NT2/D1 (cell line): ENCODE measurements around the gene TNS3.
"Not testable (repeated sequence)": the region's sequence is repeated elsewhere in the genome, so short reads cannot be mapped to it uniquely, and the experiment has no call there.

ENCODE experiments used
- SUZ12 ChIP-seq: IDR thresholded peaks from 2 replicates; pipeline ENCODE4 v1.6.1; 2011; ENCODE audit not compliant: insufficient read length, insufficient read depth; ENCODE audit errors: extremely low read depth
- YY1 ChIP-seq: IDR thresholded peaks from 2 replicates; pipeline ENCODE4 v1.6.1; 2011; ENCODE audit not compliant: insufficient read length, insufficient read depth
- ZNF274 ChIP-seq: IDR thresholded peaks from 2 replicates; pipeline ENCODE4 v1.6.1; 2011; ENCODE audit warnings: mild to moderate bottlenecking, low read depth, low read length

DNA sequence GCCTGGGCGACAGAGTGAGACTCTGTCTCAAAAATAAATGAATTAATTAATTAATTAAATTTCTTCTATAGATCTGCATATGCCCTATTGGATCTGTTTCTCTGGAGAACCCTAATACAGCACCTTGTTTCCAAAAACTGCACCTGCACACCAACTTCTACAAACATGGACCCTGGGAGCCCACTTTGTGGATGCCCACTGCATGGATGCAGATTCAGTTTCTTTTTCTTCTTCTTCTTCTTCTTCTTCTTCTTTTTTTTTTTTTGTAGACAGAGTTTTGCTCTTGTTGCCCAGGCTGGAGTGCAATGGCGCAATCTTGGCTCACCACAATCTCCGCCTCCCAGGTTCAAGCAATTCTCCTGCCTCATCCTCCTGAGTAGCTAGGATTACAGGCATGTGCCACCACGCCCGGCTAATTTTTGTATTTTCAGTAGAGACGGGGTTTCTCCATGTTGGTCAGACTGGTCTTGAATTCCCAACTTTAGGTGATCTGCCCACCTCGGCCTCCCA lies 4.3 kb upstream of the TNS3 start:
- not testable (repeated sequence) for TF ChIP-seq ZNF274, YY1, SUZ12
